ENCODE results near the gene COQ6. TPM values are rescaled to one million over a fixed set of nuclear protein-coding genes. Genes with fewer than 3 reads are reported as not detected.

The COQ6 gene
- total RNA-seq (2022; extraction: Qiagen RNA extraction): 23.4 to 27.8 TPM (median 26.1 TPM) in 5 replicates

GRCh38 chr14:73949752-73950734 lies at the start of gene COQ6, which contains the start of gene FAM161B:
TSS of gene COQ6 (plus strand) at chr14:73950302. CDS start at chr14:73950333, 31 bp downstream.
TSS of gene FAM161B (minus strand) at chr14:73950094. CDS start at chr14:73950026, 68 bp downstream.

Other genes with a start within 250 kb of the COQ6 start
- gene PNMA1, start 235.9 kb upstream of the COQ6 start, total RNA-seq (2022; extraction: Qiagen RNA extraction): 56.9 to 62.2 TPM (median 59.3 TPM) in 5 replicates
- 7.0 to 10.2 TPM (median 8.4 TPM) in 5 replicates for gene PTGR2, start 98.5 kb upstream of the COQ6 start, total RNA-seq (2022; extraction: Qiagen RNA extraction)
- gene ZNF410, start 63.4 kb upstream of the COQ6 start, total RNA-seq (2022; extraction: Qiagen RNA extraction): 42.4 to 52.2 TPM (median 45.7 TPM) in 5 replicates
- gene FAM161B, start 208 bp upstream of the COQ6 start, total RNA-seq (2022; extraction: Qiagen RNA extraction): 1.4 to 1.7 TPM (median 1.6 TPM) in 5 replicates
- gene ENTPD5, start 69.0 kb downstream of the COQ6 start, total RNA-seq (2022; extraction: Qiagen RNA extraction): 5.0 to 7.3 TPM (median 6.3 TPM) in 5 replicates
- 3.3 to 5.5 TPM (median 3.8 TPM) in 5 replicates for gene BBOF1, start 69.0 kb downstream of the COQ6 start, total RNA-seq (2022; extraction: Qiagen RNA extraction)
- gene ALDH6A1, start 134.2 kb downstream of the COQ6 start, total RNA-seq (2022; extraction: Qiagen RNA extraction): 1.9 to 2.8 TPM (median 2.4 TPM) in 5 replicates
- gene LIN52, start 134.7 kb downstream of the COQ6 start, total RNA-seq (2022; extraction: Qiagen RNA extraction): 3.6 to 4.5 TPM (median 4.4 TPM) in 5 replicates